Hematopoietic multipotent progenitor cell treated with erythropoietin and hydrocortisone succinate and interleukin-3 and kit ligand, for 6 days (in vitro differentiated cells): ENCODE results near the gene IGFL3.

ENCODE experiments used
- DNase-seq: peaks from one replicate; pipeline ENCODE4 v3.0.0-alpha.2; 2015

IGFL3 gene

GRCh38 chr19:46076031-46076880, 48.2 kb downstream of the IGFL3 start:
- no peak for DNase-seq

DNA sequence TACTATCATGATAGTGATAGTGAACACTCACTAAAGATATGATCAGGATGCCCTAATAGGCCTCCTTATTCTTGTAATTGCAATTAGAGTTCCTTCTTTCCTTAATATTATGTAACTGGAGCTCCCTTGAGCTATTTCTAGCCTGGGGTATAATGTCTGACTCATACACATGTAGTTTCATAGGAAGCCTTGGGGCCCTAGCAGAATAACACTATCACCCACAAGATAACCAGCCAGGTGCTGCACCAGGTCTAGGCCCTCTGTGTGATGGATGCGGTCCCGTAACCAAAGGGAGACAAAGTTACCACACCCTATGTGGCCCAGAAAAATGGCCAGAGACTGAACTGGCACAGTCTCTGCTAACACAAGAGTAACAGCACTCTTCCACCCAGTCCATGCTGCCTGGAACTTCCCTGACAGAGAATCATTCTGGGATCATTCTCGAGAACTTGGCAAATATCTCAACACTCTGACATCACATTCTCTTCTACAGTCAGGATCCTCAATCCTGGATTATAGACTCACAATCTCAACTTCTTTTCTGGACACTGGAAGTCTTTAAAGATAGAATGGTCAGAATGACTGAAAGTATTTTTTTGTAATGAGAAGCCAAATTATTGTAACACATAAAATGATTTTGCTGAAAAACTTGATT, 51.1 kb downstream of the IGFL3 start:
- no peak for DNase-seq
